Measurements from ENCODE around the gene GBGT1.

GBGT1 gene

DNA sequence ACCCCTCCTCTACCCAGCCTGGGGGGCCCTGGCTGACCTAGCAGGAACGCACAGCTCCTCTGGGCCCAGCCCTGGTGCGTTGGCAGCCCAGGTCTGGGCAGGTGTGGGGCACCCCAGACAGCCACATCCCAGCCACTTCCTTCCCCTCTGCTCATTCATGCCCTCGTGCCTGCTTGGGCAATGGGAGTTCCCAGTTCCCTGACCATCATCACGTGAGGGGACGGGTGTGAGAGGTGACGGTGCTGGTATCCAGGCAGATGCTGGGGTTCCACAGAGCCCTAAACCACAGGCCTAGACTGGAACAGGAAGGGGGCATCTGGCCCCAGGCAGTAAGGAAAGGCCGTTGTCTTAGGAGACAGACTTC, 51.1 kb downstream of the GBGT1 start:
- no peak for DNase-seq

- no peak for DNase-seq
Observed at GRCh38 chr9:133111808-133112662, 51.7 kb downstream of the GBGT1 start.

DNA sequence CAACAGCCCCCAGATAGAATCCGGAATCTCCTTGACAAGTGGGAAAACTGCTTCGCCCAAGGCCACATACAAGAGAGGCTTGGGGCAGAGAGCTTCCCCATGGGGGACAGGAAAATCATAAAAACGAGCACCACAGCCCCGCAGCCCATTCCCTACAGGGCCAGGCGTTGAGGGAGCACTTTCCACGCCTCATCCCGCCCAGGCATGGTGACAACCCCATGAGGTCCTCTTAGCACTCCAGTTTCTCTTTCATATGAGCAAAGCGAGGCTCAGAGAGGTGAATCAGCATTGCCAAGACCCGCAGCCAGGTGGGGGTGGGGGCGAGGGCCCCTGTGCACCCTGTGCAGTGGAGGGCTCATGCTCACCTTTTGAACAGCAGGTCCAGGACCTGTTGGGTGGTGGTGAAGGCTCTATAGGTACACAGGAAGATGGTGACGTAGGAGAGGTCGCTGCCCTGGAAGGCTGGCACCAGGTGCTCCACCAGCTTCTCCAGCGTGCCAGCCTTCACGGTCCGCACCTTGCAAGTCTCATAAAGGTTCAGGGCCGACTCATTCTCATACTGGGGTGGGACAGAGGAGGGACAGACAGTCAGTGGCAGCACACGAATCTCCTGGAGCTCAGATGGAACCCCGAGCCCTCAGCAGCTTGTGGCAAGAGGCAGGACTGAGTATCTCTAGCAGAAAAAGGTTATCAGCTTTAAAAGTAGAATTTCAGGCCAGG, 53.6 kb downstream of the GBGT1 start:
- no peak for DNase-seq

DNA sequence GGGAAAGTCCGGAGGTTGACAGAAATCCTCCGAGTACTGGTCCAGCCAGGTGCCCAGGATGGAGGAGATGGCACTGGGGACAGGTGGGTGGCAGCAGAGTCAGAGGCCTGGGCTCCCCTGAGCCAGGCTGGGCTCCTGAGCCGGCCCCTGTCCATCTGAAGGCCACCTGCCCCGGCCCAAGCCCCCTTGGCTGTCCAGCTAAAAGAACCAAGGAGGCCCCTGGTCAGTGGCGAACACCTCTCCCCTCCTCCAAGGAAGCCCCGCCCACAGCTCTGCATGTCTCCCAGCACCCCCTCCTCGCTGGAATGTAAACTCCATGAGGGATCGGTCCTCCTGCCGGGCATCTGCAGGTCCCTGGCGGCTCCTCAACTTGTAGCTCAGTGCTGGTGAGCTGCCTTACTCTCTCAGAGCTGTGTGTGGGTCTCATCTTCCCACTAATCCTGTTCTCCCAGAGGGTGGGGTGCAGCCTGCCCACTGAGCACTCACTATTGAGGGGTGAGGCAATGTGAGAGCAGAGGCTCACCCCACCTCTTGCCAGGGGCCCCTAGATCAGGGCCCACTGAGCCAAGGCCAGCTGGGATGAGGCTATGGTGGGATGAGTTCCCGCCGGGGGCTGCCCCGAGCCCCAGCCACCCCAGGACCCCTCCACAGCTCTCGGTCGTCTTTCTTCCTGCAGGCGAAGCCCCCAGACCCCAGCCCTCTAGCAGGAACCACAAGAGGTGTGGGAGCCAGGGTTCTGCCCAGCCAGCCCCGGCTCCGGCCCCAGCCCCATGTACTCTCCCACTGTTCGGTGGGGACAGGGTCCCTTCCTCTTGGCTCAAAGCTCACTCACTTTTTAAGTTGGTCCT, 54.7 kb downstream of the GBGT1 start:
- DNase-seq, result no peak

- DNase-seq, result no peak
Observed at GRCh38 chr9:133107961-133108793, 55.5 kb downstream of the GBGT1 start.

DNA sequence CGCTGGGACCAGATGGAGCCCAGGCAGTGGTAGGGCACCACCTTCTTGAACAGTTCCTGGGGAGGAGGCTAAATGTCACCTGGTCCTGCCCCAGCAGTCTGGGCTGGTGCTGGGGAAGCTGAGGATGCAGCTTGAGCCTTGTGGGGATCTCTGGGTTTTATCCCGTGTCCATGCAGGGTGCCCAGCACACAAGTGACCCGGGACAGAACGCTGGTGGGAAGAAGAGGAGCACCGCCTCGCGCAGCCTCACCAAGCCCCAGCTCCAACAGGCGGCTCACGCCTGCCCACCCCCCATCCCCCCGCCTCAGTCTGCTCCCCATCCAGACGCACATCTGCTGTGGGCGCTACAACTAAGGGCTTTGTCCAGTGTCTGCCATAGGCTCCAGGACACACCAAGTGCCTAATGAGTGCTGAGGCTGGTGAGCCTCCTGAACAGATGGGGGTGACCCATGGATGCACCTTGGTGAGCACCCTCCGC, 56.4 kb downstream of the GBGT1 start:
- DNase-seq, result no peak

- DNase-seq, result no peak
Observed at GRCh38 chr9:133106511-133107244, 57.0 kb downstream of the GBGT1 start.

DNA sequence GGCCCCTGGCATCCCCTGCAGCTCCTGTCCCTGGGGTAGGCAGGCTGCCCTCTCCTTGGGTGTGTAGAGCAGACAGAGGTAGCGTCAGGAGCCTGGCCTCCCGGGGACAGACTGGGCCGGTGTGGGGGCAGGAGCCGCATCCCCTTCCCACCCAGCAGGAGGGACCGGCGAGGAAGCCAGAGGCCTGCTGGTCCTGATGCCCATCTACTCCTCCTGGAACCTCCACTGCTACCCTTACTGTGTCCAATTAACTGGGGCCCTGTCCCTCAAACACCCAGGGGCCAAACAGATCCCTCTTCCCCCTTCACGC, 58.3 kb downstream of the GBGT1 start:
- no peak for DNase-seq

GRCh38 chr9:133104718-133105460, 58.8 kb downstream of the GBGT1 start:
- DNase-seq, result no peak

DNA sequence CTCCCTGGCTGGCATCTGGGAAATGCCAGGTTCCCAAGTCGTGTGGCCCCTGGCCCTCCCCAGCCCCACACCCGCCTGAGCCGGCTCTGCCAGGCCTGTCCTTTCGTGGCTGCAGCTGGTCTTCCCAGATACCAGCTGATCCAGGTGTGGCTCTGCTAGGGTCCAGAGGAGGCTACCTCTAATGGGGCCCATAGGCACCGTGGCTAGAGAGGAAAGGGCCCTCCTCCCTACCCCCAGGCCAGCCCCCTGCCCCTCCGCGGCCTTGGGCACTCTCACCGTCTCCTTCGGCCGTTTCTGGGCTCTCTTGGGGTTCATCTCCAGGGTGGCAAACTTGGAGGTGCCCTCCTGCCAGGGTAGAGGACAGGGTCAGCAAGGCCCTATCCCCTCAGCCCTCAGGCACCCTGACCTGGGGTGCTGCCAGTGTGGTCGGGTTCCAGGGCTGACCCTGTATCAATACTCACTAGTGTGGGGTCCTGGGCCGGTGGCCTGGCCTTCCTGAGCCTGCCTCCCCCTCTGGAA, 59.7 kb downstream of the GBGT1 start:
- DNase-seq, result no peak

- peak; percentile 29 for DNase-seq
Observed at GRCh38 chr9:133103183-133103986, 60.3 kb downstream of the GBGT1 start.
